Measurements from ENCODE around the gene XRCC6. TPM values are rescaled to one million over a fixed set of nuclear protein-coding genes. Genes with fewer than 3 reads are reported as not detected.
"Not testable (repeated sequence)": the region's sequence is repeated elsewhere in the genome, so short reads cannot be mapped to it uniquely, and the experiment has no call there.

Gene XRCC6
- total RNA-seq (ENCODE audit: low replicate concordance), result 526 and 546 TPM in 2 replicates

- Mint-ChIP-seq H3K4me3 (peak within 1 kb of the TSS; percentile 98), H3K4me1 (peaks cover 23% of the 10 kb centered on the region), H3K27me3 (ENCODE audit: insufficient read depth, low read depth) (peaks cover 5% of the 10 kb centered on the region), H3K27ac (peak within 1 kb of the TSS; percentile 94), H3K9me3 (no peaks in the 10 kb centered on the region), H3K36me3 (peaks cover 19% of the 10 kb centered on the region)
- Histone ChIP-seq H3K4me1 (peaks cover 17% of the 10 kb centered on the region), H3K4me2 (peak within 1 kb of the TSS; percentile 92), H3K27me3 (no peaks in the 10 kb centered on the region), H4K20me1 (ENCODE audit: low read depth) (peaks cover 30% of the 10 kb centered on the region), H3K79me2 (ENCODE audit: low read depth) (peaks cover 85% of the 10 kb centered on the region), H3K27ac (peak within 1 kb of the TSS; percentile 97), H3K9me3 (ENCODE audit: low read depth) (no peaks in the 10 kb centered on the region), H3F3A (ENCODE audit: low read depth) (peaks cover 35% of the 10 kb centered on the region), H3K36me3 (peaks cover 19% of the 10 kb centered on the region), H2AFZ (replicated peaks) (peak within 1 kb of the TSS; percentile 80), H3K9ac (peak within 1 kb of the TSS; percentile 92), H3K4me3 (peak within 1 kb of the TSS; percentile 58)
- DNase-seq (ENCODE audit: low spot score), result peak; percentile 100
- TF ChIP-seq EZH2 (IDR thresholded peaks at IDR 0.05) (no peak), CTCF (IDR thresholded peaks at IDR 0.05) (no peak), EZH2phosphoT487 (IDR thresholded peaks at IDR 0.05) (no peak)
Observed at GRCh38 chr22:41621099-41621910, at the start of gene XRCC6. TSS of gene XRCC6 (plus strand) at chr22:41621295. CDS start at chr22:41622005, 710 bp downstream.

GRCh38 chr22:41571786-41572185 lies 49.3 kb upstream of the XRCC6 start:
- H3K27ac ChIP-seq, result no peak overlapping the region
- H3K36me3 ChIP-seq, result no peaks in the 10 kb centered on the region
- peaks cover 19% of the 10 kb centered on the region for H3K4me1 Mint-ChIP-seq
- no peak overlapping the region for H3K9ac ChIP-seq
- H3K4me2 ChIP-seq, result no peak overlapping the region
- no peak overlapping the region for H3K4me3 ChIP-seq
- no peak for DNase-seq (ENCODE audit: low spot score)
- no peaks in the 10 kb centered on the region for H3K4me1 ChIP-seq
- H4K20me1 ChIP-seq (ENCODE audit: low read depth), result no peaks in the 10 kb centered on the region
- H3K27ac Mint-ChIP-seq, result no peak overlapping the region
- TF ChIP-seq EZH2 (IDR thresholded peaks at IDR 0.05), result no peak
- no peak for TF ChIP-seq EZH2phosphoT487 (IDR thresholded peaks at IDR 0.05)
- TF ChIP-seq CTCF (IDR thresholded peaks at IDR 0.05), result no peak
- H3F3A ChIP-seq (ENCODE audit: low read depth), result no peaks in the 10 kb centered on the region
- H3K79me2 ChIP-seq (ENCODE audit: low read depth), result no peaks in the 10 kb centered on the region
- no peaks in the 10 kb centered on the region for H3K36me3 Mint-ChIP-seq
- no peak overlapping the region for H2AFZ ChIP-seq (replicated peaks)
- H3K9me3 ChIP-seq (ENCODE audit: low read depth), result no peaks in the 10 kb centered on the region
- no peaks in the 10 kb centered on the region for H3K9me3 Mint-ChIP-seq
- no peaks in the 10 kb centered on the region for H3K27me3 ChIP-seq
- no peak overlapping the region for H3K4me3 Mint-ChIP-seq
- H3K27me3 Mint-ChIP-seq (ENCODE audit: insufficient read depth, low read depth), result peaks cover 12% of the 10 kb centered on the region

- H3K27me3 ChIP-seq; H3K9me3 ChIP-seq (ENCODE audit: low read depth); H3K27ac ChIP-seq; H4K20me1 ChIP-seq (ENCODE audit: low read depth); H3K36me3 ChIP-seq; H3K79me2 ChIP-seq (ENCODE audit: low read depth); H3K4me3 Mint-ChIP-seq; H3K9me3 Mint-ChIP-seq; H3K4me1 ChIP-seq; H3F3A ChIP-seq (ENCODE audit: low read depth); H3K9ac ChIP-seq; H3K4me3 ChIP-seq; H3K36me3 Mint-ChIP-seq; H3K27ac Mint-ChIP-seq; DNase-seq (ENCODE audit: low spot score); H2AFZ ChIP-seq (replicated peaks); H3K4me2 ChIP-seq: not testable (repeated sequence)
- peaks cover 12% of the 10 kb centered on the region for H3K27me3 Mint-ChIP-seq (ENCODE audit: insufficient read depth, low read depth)
- peaks cover 24% of the 10 kb centered on the region for H3K4me1 Mint-ChIP-seq
Observed at GRCh38 chr22:41572305-41572704, 48.8 kb upstream of the XRCC6 start.

GRCh38 chr22:41573677-41574076 lies 47.4 kb upstream of the XRCC6 start:
- Histone ChIP-seq H3F3A (ENCODE audit: low read depth) (no peaks in the 10 kb centered on the region), H3K27ac (no peak overlapping the region)
- no peak for TF ChIP-seq EZH2phosphoT487 (IDR thresholded peaks at IDR 0.05)
- TF ChIP-seq CTCF (IDR thresholded peaks at IDR 0.05), result no peak
- TF ChIP-seq EZH2 (IDR thresholded peaks at IDR 0.05), result no peak

More at GRCh38 chr22:41573677-41574076, 47.4 kb upstream of the XRCC6 start:
- H2AFZ ChIP-seq (replicated peaks), result no peak overlapping the region
- Mint-ChIP-seq H3K27ac (no peak overlapping the region), H3K9me3 (no peaks in the 10 kb centered on the region), H3K27me3 (ENCODE audit: insufficient read depth, low read depth) (peaks cover 12% of the 10 kb centered on the region), H3K4me1 (peaks cover 19% of the 10 kb centered on the region), H3K36me3 (no peaks in the 10 kb centered on the region), H3K4me3 (no peak overlapping the region)
- no peaks in the 10 kb centered on the region for H3K27me3 ChIP-seq
- H3K4me2 ChIP-seq, result no peak overlapping the region
- H3K79me2 ChIP-seq (ENCODE audit: low read depth), result no peaks in the 10 kb centered on the region
- DNase-seq (ENCODE audit: low spot score), result no peak
- no peak overlapping the region for H3K9ac ChIP-seq
- H3K4me1 ChIP-seq, result no peaks in the 10 kb centered on the region
- no peaks in the 10 kb centered on the region for H3K9me3 ChIP-seq (ENCODE audit: low read depth)
- no peak overlapping the region for H3K4me3 ChIP-seq
- no peaks in the 10 kb centered on the region for H3K36me3 ChIP-seq
- H4K20me1 ChIP-seq (ENCODE audit: low read depth), result no peaks in the 10 kb centered on the region
